ENCODE data around the gene STAB1. TPM values are rescaled to one million over a fixed set of nuclear protein-coding genes. Genes with fewer than 3 reads are reported as not detected.

The STAB1 gene
- total RNA-seq, 1 donor from 2014 or later, result 0.42 TPM

GRCh38 chr3:52521881-52522650 is 26.9 kb downstream of the STAB1 start:
- no peak for DNase-seq (ENCODE audit: low read depth)
- no peak for TF ChIP-seq CTCF (IDR thresholded peaks at IDR 0.05; ENCODE audit: insufficient read depth, low read length, poor library complexity, severe bottlenecking)
- Histone ChIP-seq H3K27me3 (ENCODE audit: control insufficient read depth, insufficient read depth, low read length) (no peaks in the 10 kb centered on the region), H3K4me3 (ENCODE audit: low read depth, low read length) (no peak overlapping the region), H3K36me3 (ENCODE audit: control insufficient read depth, insufficient read depth, low read length) (peaks cover 3% of the 10 kb centered on the region)

- no peak for TF ChIP-seq CTCF (IDR thresholded peaks at IDR 0.05; ENCODE audit: insufficient read depth, low read length, poor library complexity, severe bottlenecking)
- no peaks in the 10 kb centered on the region for H3K27me3 ChIP-seq (ENCODE audit: control insufficient read depth, insufficient read depth, low read length)
- no peak for DNase-seq (ENCODE audit: low read depth)
- H3K36me3 ChIP-seq (ENCODE audit: control insufficient read depth, insufficient read depth, low read length), result peaks cover 3% of the 10 kb centered on the region
- H3K4me3 ChIP-seq (ENCODE audit: low read depth, low read length), result no peak overlapping the region
These were observed 27.6 kb downstream of the STAB1 start for GRCh38 chr3:52522651-52523251.

- TF ChIP-seq CTCF (IDR thresholded peaks at IDR 0.05; ENCODE audit: insufficient read depth, low read length, poor library complexity, severe bottlenecking), result no peak
- H3K4me3 ChIP-seq (ENCODE audit: low read depth, low read length), result no peak overlapping the region
- H3K27me3 ChIP-seq (ENCODE audit: control insufficient read depth, insufficient read depth, low read length), result no peaks in the 10 kb centered on the region
- no peak for DNase-seq (ENCODE audit: low read depth)
- H3K36me3 ChIP-seq (ENCODE audit: control insufficient read depth, insufficient read depth, low read length), result peaks cover 3% of the 10 kb centered on the region
These were observed 28.5 kb downstream of the STAB1 start for GRCh38 chr3:52523386-52524257.

DNA sequence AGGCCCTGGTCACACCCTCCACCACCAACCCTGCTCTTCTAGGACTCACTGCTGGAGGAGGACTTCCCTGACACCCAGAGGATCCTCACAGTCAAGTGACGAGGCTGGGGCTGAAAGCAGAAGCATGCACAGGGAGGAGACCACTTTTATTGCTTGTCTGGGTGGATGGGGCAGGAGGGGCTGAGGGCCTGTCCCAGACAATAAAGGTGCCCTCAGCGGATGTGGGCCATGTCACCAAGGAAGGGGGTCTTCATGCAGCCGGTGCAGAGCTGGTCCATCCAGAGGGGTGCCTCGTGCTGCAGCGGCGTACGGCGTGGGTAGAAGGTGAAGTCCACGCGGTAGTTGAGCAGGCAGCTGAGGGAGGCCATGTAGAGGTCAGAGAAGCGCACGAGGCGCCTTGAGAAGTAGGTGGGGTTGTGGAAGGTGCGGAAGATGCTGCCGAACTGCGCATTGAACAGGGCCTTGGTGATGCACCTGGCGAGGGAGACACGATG is 29.2 kb downstream of the STAB1 start:
- no peak for TF ChIP-seq CTCF (IDR thresholded peaks at IDR 0.05; ENCODE audit: insufficient read depth, low read length, poor library complexity, severe bottlenecking)
- Histone ChIP-seq H3K4me3 (ENCODE audit: low read depth, low read length) (no peak overlapping the region), H3K27me3 (ENCODE audit: control insufficient read depth, insufficient read depth, low read length) (no peaks in the 10 kb centered on the region), H3K36me3 (ENCODE audit: control insufficient read depth, insufficient read depth, low read length) (peaks cover 3% of the 10 kb centered on the region)
- DNase-seq (ENCODE audit: low read depth), result no peak

DNA sequence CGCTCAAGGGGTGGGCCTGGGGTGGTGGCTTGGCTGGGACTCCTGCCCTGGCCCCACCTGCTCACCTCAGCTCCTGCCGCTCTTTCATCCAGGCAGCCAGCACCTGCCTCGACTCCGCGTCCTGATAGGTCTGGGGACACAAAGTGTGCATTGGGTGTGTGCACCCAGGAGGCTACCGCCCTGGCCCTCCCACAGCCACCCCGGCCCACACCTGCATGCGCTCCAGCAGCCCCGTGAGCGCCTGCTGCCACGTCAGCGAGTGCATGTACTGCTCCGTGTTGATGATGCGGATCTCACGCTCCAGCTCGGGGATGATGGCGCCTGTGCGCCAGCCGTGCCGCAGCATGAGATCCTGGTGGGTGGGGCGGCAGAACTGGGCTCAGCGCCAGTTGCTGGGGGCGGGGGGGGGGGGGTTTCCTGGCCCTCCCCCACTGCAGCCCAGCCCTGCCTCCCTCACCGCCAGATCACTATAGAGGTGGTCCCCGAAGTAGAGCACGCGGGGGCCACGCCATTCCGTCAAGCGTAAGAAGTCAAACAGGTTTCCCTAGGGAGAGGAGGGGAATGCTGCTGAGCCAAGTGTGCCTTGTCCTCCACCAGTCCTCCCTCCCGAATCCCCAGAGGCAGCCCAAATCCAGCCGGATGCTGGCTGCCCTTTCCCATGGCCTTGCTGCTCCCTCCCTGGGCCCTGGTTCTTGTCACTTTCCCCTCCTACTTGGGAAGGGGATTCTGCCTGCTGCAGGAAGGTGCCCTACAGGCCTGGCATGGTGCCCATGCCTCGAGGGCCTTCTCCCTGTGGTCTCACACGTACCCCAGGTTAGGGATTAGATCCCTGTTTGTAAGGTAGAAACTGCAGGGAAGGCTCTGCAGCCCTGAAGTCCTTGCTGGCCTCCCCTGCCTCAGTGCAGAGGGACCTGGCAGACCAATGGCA is 29.9 kb downstream of the STAB1 start:
- peaks cover 3% of the 10 kb centered on the region for H3K36me3 ChIP-seq (ENCODE audit: control insufficient read depth, insufficient read depth, low read length)
- H3K4me3 ChIP-seq (ENCODE audit: low read depth, low read length), result no peak overlapping the region
- TF ChIP-seq CTCF (IDR thresholded peaks at IDR 0.05; ENCODE audit: insufficient read depth, low read length, poor library complexity, severe bottlenecking), result no peak
- DNase-seq (ENCODE audit: low read depth), result no peak
- no peaks in the 10 kb centered on the region for H3K27me3 ChIP-seq (ENCODE audit: control insufficient read depth, insufficient read depth, low read length)
